Subcutaneous adipose tissue (tissue), 4 donors: ENCODE data around the gene UROC1. TPM values are rescaled to one million over a fixed set of nuclear protein-coding genes. Genes with fewer than 3 reads are reported as not detected.

Source experiments
- CTCF ChIP-seq: fragments of 450-650 bp; IDR thresholded peaks from one replicate; pipeline ENCODE4 v1.5.1; 2016; ENCODE audit warnings: low read depth, mild to moderate bottlenecking, control low read depth, antibody characterized with exemption, moderate library complexity
- total RNA-seq, 4 donors: library from RNA; depleted of rRNA; stranded (reverse); fragments of >200 nt; gene quantifications; one replicate each; pipeline ENCODE4 v1.1.0, GENCODE V29; 2016

Gene UROC1
- total RNA-seq, 4 donors from 2014 or later: not detected

GRCh38 chr3:126446301-126446700, 71.3 kb downstream of the UROC1 start:
- TF ChIP-seq CTCF: no peak

GRCh38 chr3:126445506-126445905, 72.1 kb downstream of the UROC1 start:
- TF ChIP-seq CTCF: no peak

- no peak for TF ChIP-seq CTCF
Measured at GRCh38 chr3:126442856-126443242, 74.7 kb downstream of the UROC1 start.

GRCh38 chr3:126442094-126442855, 75.3 kb downstream of the UROC1 start:
- no peak for TF ChIP-seq CTCF

- TF ChIP-seq CTCF: no peak
Measured at GRCh38 chr3:126441256-126441880, 76.2 kb downstream of the UROC1 start.

- TF ChIP-seq CTCF: no peak
Measured at GRCh38 chr3:126440709-126440995, 76.9 kb downstream of the UROC1 start.

- no peak for TF ChIP-seq CTCF
Measured at GRCh38 chr3:126439968-126440708, 77.4 kb downstream of the UROC1 start.
